ENCODE data around the gene IGSF21.

The IGSF21 gene

GRCh38 chr1:18282851-18283600 lies 175.4 kb downstream of the IGSF21 start:
- no peak overlapping the region for H3K4me3 ChIP-seq (replicated peaks; ENCODE audit: low read depth, low read length)
- DNase-seq (ENCODE audit: low read depth) = no peak
- TF ChIP-seq CTCF (IDR thresholded peaks at IDR 0.05; ENCODE audit: low read length, missing control alignments) = no peak

GRCh38 chr1:18283601-18284385 lies 176.2 kb downstream of the IGSF21 start:
- TF ChIP-seq CTCF (IDR thresholded peaks at IDR 0.05; ENCODE audit: low read length, missing control alignments) = no peak
- no peak for DNase-seq (ENCODE audit: low read depth)
- H3K4me3 ChIP-seq (replicated peaks; ENCODE audit: low read depth, low read length) = no peak overlapping the region

GRCh38 chr1:18284805-18285537 lies 177.4 kb downstream of the IGSF21 start:
- TF ChIP-seq CTCF (IDR thresholded peaks at IDR 0.05; ENCODE audit: low read length, missing control alignments) = no peak
- DNase-seq (ENCODE audit: low read depth) = no peak
- no peak overlapping the region for H3K4me3 ChIP-seq (replicated peaks; ENCODE audit: low read depth, low read length)

- DNase-seq (ENCODE audit: low read depth) = no peak
- no peak for TF ChIP-seq CTCF (IDR thresholded peaks at IDR 0.05; ENCODE audit: low read length, missing control alignments)
- no peak overlapping the region for H3K4me3 ChIP-seq (replicated peaks; ENCODE audit: low read depth, low read length)
Observed at GRCh38 chr1:18285538-18285924, 177.9 kb downstream of the IGSF21 start.

- DNase-seq (ENCODE audit: low read depth) = no peak
- no peak for TF ChIP-seq CTCF (IDR thresholded peaks at IDR 0.05; ENCODE audit: low read length, missing control alignments)
- no peak overlapping the region for H3K4me3 ChIP-seq (replicated peaks; ENCODE audit: low read depth, low read length)
Observed at GRCh38 chr1:18288722-18289121, 181.1 kb downstream of the IGSF21 start.

GRCh38 chr1:18289597-18289996 lies 182.0 kb downstream of the IGSF21 start:
- no peak for DNase-seq (ENCODE audit: low read depth)
- no peak for TF ChIP-seq CTCF (IDR thresholded peaks at IDR 0.05; ENCODE audit: low read length, missing control alignments)
- H3K4me3 ChIP-seq (replicated peaks; ENCODE audit: low read depth, low read length) = no peak overlapping the region

Data from fibroblast of pulmonary artery (primary cell).